ENCODE measurements around the gene OLA1. TPM values are rescaled to one million over a fixed set of nuclear protein-coding genes. Genes with fewer than 3 reads are reported as not detected.

The OLA1 gene
- total and polyA plus RNA-seq, 9 of the 15 experiments (the other 6 are each of a cell fraction or from before 2014, with no cell fraction given), result 208 to 353 (median 225) TPM

DNA sequence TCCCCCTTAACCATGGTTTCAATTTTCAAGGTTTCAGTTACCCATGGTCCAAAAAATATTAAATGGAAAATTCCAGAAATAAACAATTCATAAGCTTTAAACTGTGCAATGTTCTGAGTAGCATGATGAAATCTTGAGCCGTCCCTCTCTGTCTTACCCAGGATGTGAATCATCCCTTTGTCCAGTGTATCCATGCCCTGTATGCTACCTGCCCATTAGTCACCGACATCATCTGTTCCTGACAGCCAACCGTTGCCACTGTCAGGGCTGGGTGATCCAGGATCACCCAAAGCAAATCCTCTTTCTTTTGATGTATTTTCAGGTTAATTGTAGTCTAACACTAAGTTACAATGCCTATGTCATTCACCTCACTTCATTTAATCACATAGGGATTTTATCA is 15.7 kb upstream of the OLA1 start (continued):
- TF ChIP-seq, protein P1, sequence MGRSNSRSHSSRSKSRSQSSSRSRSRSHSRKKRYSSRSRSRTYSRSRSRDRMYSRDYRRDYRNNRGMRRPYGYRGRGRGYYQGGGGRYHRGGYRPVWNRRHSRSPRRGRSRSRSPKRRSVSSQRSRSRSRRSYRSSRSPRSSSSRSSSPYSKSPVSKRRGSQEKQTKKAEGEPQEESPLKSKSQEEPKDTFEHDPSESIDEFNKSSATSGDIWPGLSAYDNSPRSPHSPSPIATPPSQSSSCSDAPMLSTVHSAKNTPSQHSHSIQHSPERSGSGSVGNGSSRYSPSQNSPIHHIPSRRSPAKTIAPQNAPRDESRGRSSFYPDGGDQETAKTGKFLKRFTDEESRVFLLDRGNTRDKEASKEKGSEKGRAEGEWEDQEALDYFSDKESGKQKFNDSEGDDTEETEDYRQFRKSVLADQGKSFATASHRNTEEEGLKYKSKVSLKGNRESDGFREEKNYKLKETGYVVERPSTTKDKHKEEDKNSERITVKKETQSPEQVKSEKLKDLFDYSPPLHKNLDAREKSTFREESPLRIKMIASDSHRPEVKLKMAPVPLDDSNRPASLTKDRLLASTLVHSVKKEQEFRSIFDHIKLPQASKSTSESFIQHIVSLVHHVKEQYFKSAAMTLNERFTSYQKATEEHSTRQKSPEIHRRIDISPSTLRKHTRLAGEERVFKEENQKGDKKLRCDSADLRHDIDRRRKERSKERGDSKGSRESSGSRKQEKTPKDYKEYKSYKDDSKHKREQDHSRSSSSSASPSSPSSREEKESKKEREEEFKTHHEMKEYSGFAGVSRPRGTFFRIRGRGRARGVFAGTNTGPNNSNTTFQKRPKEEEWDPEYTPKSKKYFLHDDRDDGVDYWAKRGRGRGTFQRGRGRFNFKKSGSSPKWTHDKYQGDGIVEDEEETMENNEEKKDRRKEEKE (IDR thresholded peaks at IDR 0.05; ENCODE audit: borderline replicate concordance in 1 of 2, control insufficient read depth in 1 of 2, low read depth in 2 of 2, low read length in 1 of 2), result no peak
- TF ChIP-seq NFE2 (IDR thresholded peaks at IDR 0.05; ENCODE audit: low read depth) (no peak), ZNF77 (CRISPR knock-in tag; IDR thresholded peaks at IDR 0.05) (no peak), SMARCA4 (IDR thresholded peaks at IDR 0.05) (peak; percentile 52; the same call in 1 of the 2 replicates), NELFE (IDR thresholded peaks at IDR 0.05; ENCODE audit: insufficient read depth, insufficient read length) (no peak), ZC3H4 (CRISPR knock-in tag; IDR thresholded peaks at IDR 0.05; ENCODE audit: borderline replicate concordance) (no peak), TRIM24 (IDR thresholded peaks at IDR 0.05) (peak; percentile 54 to 55; a peak in 2 of 4 replicates), ZNF311 (CRISPR knock-in tag; IDR thresholded peaks at IDR 0.05) (no peak), FOSL1 (tag; conservative IDR thresholded peaks at IDR 0.05) (peak; percentile 88), FOXA1 (IDR thresholded peaks at IDR 0.05; ENCODE audit: borderline replicate concordance) (no peak), BMI1 (IDR thresholded peaks at IDR 0.05; ENCODE audit: low read length) (no peak), ZBED1 (IDR thresholded peaks at IDR 0.05) (no peak), JUN (IDR thresholded peaks at IDR 0.05; ENCODE audit: borderline replicate concordance, low read depth, low read length) (peak; percentile 45), JUN (CRISPR knock-in tag; IDR thresholded peaks at IDR 0.05; ENCODE audit: borderline replicate concordance) (no peak), MYBL2 (IDR thresholded peaks at IDR 0.05; ENCODE audit: low read depth) (no peak), MYBL2 (CRISPR knock-in tag; IDR thresholded peaks at IDR 0.05; ENCODE audit: borderline replicate concordance) (no peak), NCOA4 (IDR thresholded peaks at IDR 0.05; ENCODE audit: partially characterized antibody) (no peak)
- TF ChIP-seq, protein P2, sequence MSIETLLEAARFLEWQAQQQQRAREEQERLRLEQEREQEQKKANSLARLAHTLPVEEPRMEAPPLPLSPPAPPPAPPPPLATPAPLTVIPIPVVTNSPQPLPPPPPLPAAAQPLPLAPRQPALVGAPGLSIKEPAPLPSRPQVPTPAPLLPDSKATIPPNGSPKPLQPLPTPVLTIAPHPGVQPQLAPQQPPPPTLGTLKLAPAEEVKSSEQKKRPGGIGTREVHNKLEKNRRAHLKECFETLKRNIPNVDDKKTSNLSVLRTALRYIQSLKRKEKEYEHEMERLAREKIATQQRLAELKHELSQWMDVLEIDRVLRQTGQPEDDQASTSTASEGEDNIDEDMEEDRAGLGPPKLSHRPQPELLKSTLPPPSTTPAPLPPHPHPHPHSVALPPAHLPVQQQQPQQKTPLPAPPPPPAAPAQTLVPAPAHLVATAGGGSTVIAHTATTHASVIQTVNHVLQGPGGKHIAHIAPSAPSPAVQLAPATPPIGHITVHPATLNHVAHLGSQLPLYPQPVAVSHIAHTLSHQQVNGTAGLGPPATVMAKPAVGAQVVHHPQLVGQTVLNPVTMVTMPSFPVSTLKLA (conservative IDR thresholded peaks at IDR 0.05), result no peak

All from K562 (cell line).